Sigmoid colon (tissue), 7 donors: Measurements from ENCODE around the gene TMEM120B. TPM values are rescaled to one million over a fixed set of nuclear protein-coding genes. Genes with fewer than 3 reads are reported as not detected.

Source experiments
- DNase-seq: peaks from one replicate; pipeline ENCODE4 v3.0.0-alpha.2; 2019
- H3K27ac ChIP-seq, 4 donors: fragments of 200-600 bp; sonication (generic); one replicate each; pipeline ENCODE4 v1.5.1; 2016 to 2019; ENCODE audit warnings: mild to moderate bottlenecking in 1 of 4
- H3K27me3 ChIP-seq, 3 donors: fragments of 200-600 bp; sonication (generic); one replicate each; pipeline ENCODE4 v1.5.1; 2019; ENCODE audit warnings: mild to moderate bottlenecking in 1 of 3
- H3K36me3 ChIP-seq, 4 donors: fragments of 200-600 bp; sonication (generic); one replicate each; pipeline ENCODE4 v1.5.1; 2016 to 2019
- H3K4me1 ChIP-seq, 4 donors: fragments of 200-600 bp; sonication (generic); one replicate each; pipeline ENCODE4 v1.5.1; 2017 to 2019
- H3K4me3 ChIP-seq, 4 donors: fragments of 200-600 bp; sonication (generic); one replicate each; pipeline ENCODE4 v1.5.1; 2017 to 2019; ENCODE audit warnings: mild to moderate bottlenecking in 2 of 4, moderate library complexity in 1 of 4
- H3K9me3 ChIP-seq, 4 donors: fragments of 200-600 bp in 3 of 4; sonication (generic) in 3 of 4; one replicate each; pipeline versions ENCODE4 v1.5.1 to v1.6.1; 2013 to 2019
- EP300 ChIP-seq, 4 donors: sonication (generic); formaldehyde crosslinking; IDR thresholded peaks; one replicate each; pipeline ENCODE4 v1.6.1; 2017; ENCODE audit warnings: antibody characterized with exemption in 4 of 4
- POLR2A ChIP-seq, 2 donors: fragments of 450-650 bp; IDR thresholded peaks; one replicate each; pipeline ENCODE4 v1.6.1; 2016; ENCODE audit warnings: antibody characterized with exemption in 2 of 2, mild to moderate bottlenecking in 2 of 2, moderate library complexity in 2 of 2
- POLR2AphosphoS5 ChIP-seq, 4 donors: sonication (generic); formaldehyde crosslinking; IDR thresholded peaks; one replicate each; pipeline ENCODE4 v1.6.1; 2017; ENCODE audit warnings: antibody characterized with exemption in 4 of 4
- WGBS, 2 donors: extraction: QIAGEN DNeasy Blood & Tissue Kit; methylation state at CpG; one replicate each; pipeline ENCODE4 v1.1.7; 2013; 5-methylcytosine and 5-hydroxymethylcytosine counted together
- intact Hi-C: fragments of 100-400 bp; cut with DNase I; formaldehyde crosslinking; loops from one replicate; pipeline ENCODE4 v1.15.1; 2023
- polyA plus RNA-seq, 3 donors: library from polyadenylated mRNA; stranded (reverse); fragments of 200-250 nt; gene quantifications; one replicate each; pipeline ENCODE4 v1.2.3, GENCODE V29; 2013
- total RNA-seq, 4 donors: library from RNA; depleted of rRNA; stranded (reverse); fragments of >200 nt; gene quantifications; one replicate each; pipeline ENCODE4 v1.1.0, GENCODE V29; 2016
- TF ChIP-seq, protein P1 (sequence below), 4 experiments: fragments of 450-650 bp in 3 of 4; fragments of 200-600 bp in 1 of 4; IDR thresholded peaks; one replicate each; pipeline ENCODE4 v1.5.1; 2016 to 2019; ENCODE audit warnings: antibody characterized with exemption in 4 of 4, mild to moderate bottlenecking in 3 of 4, moderate library complexity in 2 of 4
- donor health status: healthy with polysubstance abuse.
- donor health status: Bipolar disorder and iron deficiency.
- donor health status: healthy.

Gene TMEM120B
- total and polyA plus RNA-seq, 7 donors = 1.2 to 8.9 (median 3.7) TPM

DNA sequence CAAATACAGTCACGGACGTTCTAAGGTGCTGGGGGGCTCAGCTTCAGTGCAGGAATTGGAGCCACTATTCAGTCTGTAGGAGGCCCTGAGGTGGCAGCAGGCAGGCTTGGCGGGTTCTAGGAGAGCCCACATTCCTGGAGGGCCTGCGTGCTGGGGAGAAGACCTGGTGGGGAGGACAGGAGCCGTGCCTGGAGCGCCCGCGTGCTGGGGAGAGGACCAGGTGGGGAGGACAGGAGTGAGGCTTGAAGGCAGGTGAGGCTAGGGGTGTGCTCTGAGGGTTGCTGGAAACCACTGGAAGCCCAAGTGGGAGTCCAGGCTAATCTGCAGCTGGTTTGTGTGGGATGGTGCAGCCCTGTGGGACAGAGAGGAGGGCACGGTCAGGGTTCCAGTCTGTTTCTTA, 57.8 kb downstream of the TMEM120B start:
- Histone ChIP-seq H3K36me3 (no peaks in the 10 kb centered on the region), H3K4me1 (peaks cover 0 to 45% (median 40%) of the 10 kb centered on the region in 4 donors), H3K27me3 (no peaks in the 10 kb centered on the region), H3K9me3 (no peaks in the 10 kb centered on the region), H3K27ac (no peak overlapping the region), H3K4me3 (no peak overlapping the region)
- intact Hi-C loops = loop anchor here (10.0 kb wide), 1 partner anchor 236 kb away; no protein-coding TSS in a partner anchor
- TF ChIP-seq EP300 (IDR thresholded peaks at IDR 0.05) (no peak), POLR2AphosphoS5 (IDR thresholded peaks at IDR 0.05) (no peak), POLR2A (IDR thresholded peaks at IDR 0.05) (no peak)
- TF ChIP-seq, protein P1, sequence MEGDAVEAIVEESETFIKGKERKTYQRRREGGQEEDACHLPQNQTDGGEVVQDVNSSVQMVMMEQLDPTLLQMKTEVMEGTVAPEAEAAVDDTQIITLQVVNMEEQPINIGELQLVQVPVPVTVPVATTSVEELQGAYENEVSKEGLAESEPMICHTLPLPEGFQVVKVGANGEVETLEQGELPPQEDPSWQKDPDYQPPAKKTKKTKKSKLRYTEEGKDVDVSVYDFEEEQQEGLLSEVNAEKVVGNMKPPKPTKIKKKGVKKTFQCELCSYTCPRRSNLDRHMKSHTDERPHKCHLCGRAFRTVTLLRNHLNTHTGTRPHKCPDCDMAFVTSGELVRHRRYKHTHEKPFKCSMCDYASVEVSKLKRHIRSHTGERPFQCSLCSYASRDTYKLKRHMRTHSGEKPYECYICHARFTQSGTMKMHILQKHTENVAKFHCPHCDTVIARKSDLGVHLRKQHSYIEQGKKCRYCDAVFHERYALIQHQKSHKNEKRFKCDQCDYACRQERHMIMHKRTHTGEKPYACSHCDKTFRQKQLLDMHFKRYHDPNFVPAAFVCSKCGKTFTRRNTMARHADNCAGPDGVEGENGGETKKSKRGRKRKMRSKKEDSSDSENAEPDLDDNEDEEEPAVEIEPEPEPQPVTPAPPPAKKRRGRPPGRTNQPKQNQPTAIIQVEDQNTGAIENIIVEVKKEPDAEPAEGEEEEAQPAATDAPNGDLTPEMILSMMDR (IDR thresholded peaks at IDR 0.05) = no peak
- WGBS, 2 donors = 84 to 95% methylated on average over 9 of the region's 9 CpGs
- DNase-seq = no peak

DNA sequence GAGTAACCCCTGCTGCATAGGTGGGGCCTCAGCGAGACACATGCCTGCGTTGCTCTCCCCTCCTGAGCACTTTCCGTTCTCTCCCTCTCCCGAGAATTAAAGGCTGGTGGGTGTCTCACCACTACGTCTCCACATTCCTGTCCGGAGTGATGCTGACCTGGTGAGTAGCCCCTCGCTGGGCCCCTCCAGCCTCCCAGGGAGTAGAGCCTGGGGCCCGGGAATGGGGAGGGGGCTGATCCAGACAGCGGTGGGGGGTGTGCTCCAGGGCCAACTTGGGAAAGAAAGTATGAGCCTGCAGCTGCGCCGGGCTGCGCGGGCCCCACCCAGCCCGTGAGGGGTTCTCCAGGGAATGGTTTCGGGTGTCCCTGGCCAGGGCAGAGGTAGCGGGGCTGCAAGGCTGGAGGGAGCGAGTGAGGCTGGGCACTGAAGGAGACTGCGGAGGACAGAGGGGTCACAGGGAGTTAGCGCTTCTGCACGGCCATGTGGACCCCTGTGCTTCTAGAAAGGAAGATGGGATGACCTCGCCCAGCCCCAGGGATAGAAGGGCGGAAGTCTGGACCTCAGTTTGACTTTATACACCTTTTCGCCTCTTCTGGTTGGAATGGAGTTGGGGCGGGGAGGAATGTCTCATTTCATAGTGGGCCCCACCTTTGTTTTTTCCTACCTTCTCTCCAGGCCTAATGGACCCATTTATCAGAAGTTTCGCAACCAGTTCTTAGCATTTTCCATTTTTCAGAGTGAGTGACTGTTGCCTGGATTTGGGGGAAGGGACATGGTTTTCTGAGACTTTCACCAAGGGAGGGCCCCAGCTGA, 58.5 kb downstream of the TMEM120B start:
- no peaks in the 10 kb centered on the region for H3K27me3 ChIP-seq
- intact Hi-C loops = loop anchor here (10.0 kb wide), 1 partner anchor 236 kb away; no protein-coding TSS in a partner anchor
- peaks cover 0 to 42% (median 35%) of the 10 kb centered on the region in 4 donors for H3K4me1 ChIP-seq
- no peaks in the 10 kb centered on the region for H3K36me3 ChIP-seq
- no peaks in the 10 kb centered on the region for H3K9me3 ChIP-seq
- WGBS, 2 donors = 87 to 94% methylated on average over 25 of the region's 25 CpGs
- no peak for DNase-seq
- TF ChIP-seq EP300 (IDR thresholded peaks at IDR 0.05) = no peak
- no peak for TF ChIP-seq POLR2A (IDR thresholded peaks at IDR 0.05)
- TF ChIP-seq POLR2AphosphoS5 (IDR thresholded peaks at IDR 0.05) = no peak
- TF ChIP-seq, protein P1 (IDR thresholded peaks at IDR 0.05) = no peak
- no peak overlapping the region for H3K27ac ChIP-seq
- H3K4me3 ChIP-seq = no peak overlapping the region

DNA sequence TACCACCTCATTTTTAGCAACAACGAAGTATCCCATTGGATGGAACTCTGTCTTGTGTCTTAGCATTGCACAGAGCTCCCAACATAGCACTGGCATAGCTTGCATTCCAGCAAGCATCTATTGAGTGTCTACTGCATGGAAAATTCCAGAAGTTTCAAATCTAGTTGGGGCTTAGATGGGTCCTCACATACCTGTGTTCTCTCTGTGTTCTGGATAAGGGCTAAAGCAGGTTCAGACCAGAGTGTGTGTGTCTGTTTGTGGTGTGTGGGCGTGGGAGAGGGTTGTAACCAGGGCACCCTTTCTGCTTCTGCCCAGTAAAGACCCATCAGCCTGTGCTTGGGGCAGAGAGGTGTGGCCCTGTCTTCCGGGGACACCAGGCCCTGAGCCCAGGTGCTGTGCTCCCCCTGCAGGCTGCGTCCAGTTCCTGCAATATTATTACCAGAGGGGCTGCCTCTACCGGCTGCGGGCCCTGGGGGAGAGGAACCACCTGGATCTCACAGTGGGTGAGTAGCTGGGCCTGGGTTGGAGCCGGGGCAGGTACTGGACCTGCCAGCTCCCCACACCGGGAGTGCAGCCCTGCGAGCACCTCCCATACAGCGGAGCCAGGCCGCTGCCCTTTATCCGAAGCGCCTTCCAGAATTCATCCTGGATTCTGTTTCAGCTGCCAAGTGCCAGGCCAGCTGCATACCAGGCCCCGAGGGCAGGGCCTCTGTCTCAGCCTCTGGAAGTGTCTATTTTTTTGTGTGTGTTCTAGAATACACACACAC, 60.6 kb downstream of the TMEM120B start:
- DNase-seq = peak; percentile 84

DNA sequence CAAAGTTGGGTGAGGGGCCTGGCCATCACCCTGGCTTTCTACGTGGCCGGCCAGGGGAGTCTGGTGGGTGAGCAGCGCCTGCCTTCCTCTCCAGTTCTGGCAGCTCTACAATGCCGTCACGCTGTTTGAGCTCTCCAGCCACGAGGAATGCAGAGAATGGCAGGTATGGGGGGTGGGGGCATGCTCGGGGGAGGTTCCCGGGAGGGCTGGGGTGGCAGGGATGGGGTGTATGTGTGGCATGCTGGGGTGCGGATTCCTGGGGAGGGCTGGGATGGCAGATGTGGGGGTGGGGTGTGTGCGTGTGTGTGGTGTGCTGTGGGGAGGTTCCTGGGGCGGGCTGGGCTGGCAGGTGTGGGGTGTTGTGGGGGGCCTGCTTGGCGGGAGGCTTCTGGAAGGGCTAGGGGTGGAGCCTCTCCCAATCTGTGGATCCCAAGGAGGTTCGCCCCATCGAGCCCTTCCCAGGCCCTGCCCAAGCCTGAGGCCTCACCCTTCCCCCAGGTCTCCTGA, 62.5 kb downstream of the TMEM120B start:
- peaks cover 0 to 16% (median 12%) of the 10 kb centered on the region in 4 donors for H3K4me1 ChIP-seq
- H3K36me3 ChIP-seq = no peaks in the 10 kb centered on the region
- H3K27ac ChIP-seq = peak overlapping the region in 2 of 4 donors; percentile 1 to 81
- intact Hi-C loops = loop anchor here (5.0 to 10.0 kb wide), 2 partner anchors 52 to 240 kb away; no protein-coding TSS in a partner anchor
- 88 to 92% methylated on average over 14 of the region's 14 CpGs for WGBS, 2 donors
- no peak overlapping the region for H3K4me3 ChIP-seq
- no peaks in the 10 kb centered on the region for H3K27me3 ChIP-seq
- no peaks in the 10 kb centered on the region for H3K9me3 ChIP-seq
- no peak for DNase-seq
- TF ChIP-seq POLR2A (IDR thresholded peaks at IDR 0.05) (no peak), POLR2AphosphoS5 (IDR thresholded peaks at IDR 0.05) (no peak)
- TF ChIP-seq, protein P1 (IDR thresholded peaks at IDR 0.05) = no peak

More for the DNA sequence above, 60.6 kb downstream of the TMEM120B start:
- no peaks in the 10 kb centered on the region for H3K36me3 ChIP-seq
- peak overlapping the region; percentile 53 to 81 (median 71) for H3K27ac ChIP-seq
- intact Hi-C loops = loop anchor here (1.0 to 10.0 kb wide), 2 partner anchors 76 to 238 kb away; no protein-coding TSS in a partner anchor
- no peaks in the 10 kb centered on the region for H3K9me3 ChIP-seq
- H3K27me3 ChIP-seq = no peaks in the 10 kb centered on the region
- WGBS, 2 donors = 37 to 47% methylated on average over 14 of the region's 14 CpGs
- no peak for TF ChIP-seq POLR2A (IDR thresholded peaks at IDR 0.05)
- TF ChIP-seq, protein P1 (IDR thresholded peaks at IDR 0.05) = peak; percentile 82 to 94 (median 88)
- H3K4me1 ChIP-seq = peaks cover 0 to 25% (median 20%) of the 10 kb centered on the region in 4 donors
- no peak overlapping the region for H3K4me3 ChIP-seq
